Left cardiac atrium (tissue), 4 donors: Measurements from ENCODE around the gene PI4KA. TPM values are rescaled to one million over a fixed set of nuclear protein-coding genes. Genes with fewer than 3 reads are reported as not detected.
A peak's percentile ranks its signal among the peaks of the same experiment; 100 is the strongest.
"Not testable (repeated sequence)": the region's sequence is repeated elsewhere in the genome, so short reads cannot be mapped to it uniquely, and the experiment has no call there.

Experiments
- ATAC-seq, 2 donors: fragments of 200-7000 bp; cut with Tn5 transposase; one replicate each; pipeline ENCODE4 v1.9.1; 2020; ENCODE audit warnings: mild to moderate bottlenecking in 2 of 2, moderate library complexity in 2 of 2
- DNase-seq: peaks from one replicate; pipeline ENCODE4 v3.0.0-alpha.2; 2020
- intact Hi-C, 2 donors: fragments of 100-400 bp; cut with DNase I; formaldehyde crosslinking; loops; one replicate each; pipeline versions ENCODE4 v1.14.1 to v1.15.1; 2022 to 2023
- total RNA-seq, 2 donors: library from RNA; stranded (reverse); fragmentation: NEBNext Ultra II Directional; extraction: Animal tissue kit (Norgen Biotek cat#: 25700); gene quantifications; one replicate each; pipeline ENCODE4 v1.2.1, GENCODE V29; 2021
- donor health status: DM: no; HTN: yes; CAD: no.
- donor health status: DM: no; HTN: yes; CAD: no; lungs with severe emphysema.
- donor health status: DM: yes; HTN: yes; CAD: no.
- donor health status: Dilated cardiomyopathy.

The PI4KA gene
- total RNA-seq, 2 donors from 2014 or later = 52.6 to 57.5 TPM

DNA sequence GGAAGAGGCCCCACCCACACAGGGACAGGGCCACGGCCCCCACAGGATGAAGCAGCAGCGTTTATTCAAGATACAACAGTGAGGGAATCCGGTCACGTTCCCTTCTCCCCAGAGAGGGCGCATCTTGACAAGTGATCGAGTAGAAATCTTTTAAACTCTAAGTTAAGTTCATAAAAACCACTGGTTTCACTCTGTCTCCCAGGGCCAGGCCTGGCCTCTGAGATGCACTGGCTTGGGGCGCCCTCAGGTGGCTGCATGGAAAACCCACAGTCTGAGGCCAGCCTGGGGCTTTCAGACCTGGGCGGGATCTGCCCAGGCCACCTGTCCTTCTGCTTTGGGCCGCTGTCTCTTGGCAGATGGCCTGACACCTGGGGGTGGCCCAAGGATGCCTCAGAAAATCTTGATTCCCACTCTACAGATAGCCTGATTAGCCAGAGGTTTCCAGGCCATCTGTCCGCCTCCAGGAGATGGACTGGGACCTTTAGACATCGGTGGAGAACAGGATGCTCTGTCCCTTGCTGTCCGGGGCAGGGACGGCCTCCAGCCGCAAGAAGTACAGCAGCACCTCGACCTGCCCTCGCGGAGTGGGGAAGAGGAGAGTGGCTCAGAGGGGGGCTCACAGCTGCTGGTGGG lies 161.0 kb downstream of the PI4KA start:
- ATAC-seq = peak in 1 of 2 donors; percentile 74
- DNase-seq = not testable (repeated sequence)
- intact Hi-C loops = loop anchor here in 1 of 2 donors (5.0 kb wide), 1 partner anchor 280 kb away; no protein-coding TSS in a partner anchor

- DNase-seq, ATAC-seq: not testable (repeated sequence)
- intact Hi-C loops = loop anchor here in 1 of 2 donors (5.0 kb wide), 1 partner anchor 279 kb away; no protein-coding TSS in a partner anchor
Observed at GRCh38 chr22:20696056-20696455, 162.6 kb downstream of the PI4KA start.

DNA sequence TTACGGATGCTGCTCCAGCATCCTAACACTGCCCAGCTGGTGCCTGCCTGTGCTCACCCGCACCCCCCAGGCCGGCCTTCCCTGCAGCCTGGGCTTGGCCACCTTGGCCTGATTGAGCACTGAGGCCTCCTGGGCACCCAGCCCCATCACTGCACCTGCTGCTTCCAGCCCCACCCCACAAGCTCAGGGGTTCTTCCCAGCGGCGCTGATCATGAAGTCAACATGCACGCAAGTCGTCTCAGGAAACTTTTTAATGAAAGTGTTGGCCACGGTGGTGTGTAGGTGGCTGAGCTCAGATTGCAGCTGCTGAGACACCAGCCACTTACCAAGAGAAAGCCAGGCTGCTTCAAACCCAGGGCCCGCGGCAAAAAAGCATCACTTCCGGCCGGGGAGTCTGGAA lies 163.4 kb downstream of the PI4KA start:
- not testable (repeated sequence) for DNase-seq, ATAC-seq
- intact Hi-C loops = loop anchor here in 1 of 2 donors (5.0 kb wide), 1 partner anchor 278 kb away; no protein-coding TSS in a partner anchor

GRCh38 chr22:20694256-20694655 lies 164.4 kb downstream of the PI4KA start:
- DNase-seq, intact Hi-C loops, ATAC-seq: not testable (repeated sequence)

DNA sequence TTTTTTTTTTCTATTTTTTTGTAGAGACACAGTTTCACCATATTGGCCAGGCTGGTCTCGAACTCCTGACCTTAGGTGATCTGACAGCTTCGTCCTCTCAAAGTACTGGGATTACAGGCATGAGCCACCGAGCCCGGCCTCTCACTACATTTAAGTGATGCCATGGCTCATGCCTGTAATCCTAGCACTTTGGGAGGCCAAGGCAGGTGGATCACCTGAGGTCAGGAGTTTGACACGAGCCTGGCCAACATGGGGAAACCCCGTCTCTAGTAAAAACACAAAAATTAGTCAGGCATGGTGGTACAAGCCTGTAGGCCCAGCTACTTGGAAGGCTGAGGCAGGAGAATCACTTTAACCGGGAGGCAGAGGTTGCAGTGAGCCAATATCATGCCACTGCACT lies 165.7 kb downstream of the PI4KA start:
- intact Hi-C loops, DNase-seq, ATAC-seq: not testable (repeated sequence)

DNA sequence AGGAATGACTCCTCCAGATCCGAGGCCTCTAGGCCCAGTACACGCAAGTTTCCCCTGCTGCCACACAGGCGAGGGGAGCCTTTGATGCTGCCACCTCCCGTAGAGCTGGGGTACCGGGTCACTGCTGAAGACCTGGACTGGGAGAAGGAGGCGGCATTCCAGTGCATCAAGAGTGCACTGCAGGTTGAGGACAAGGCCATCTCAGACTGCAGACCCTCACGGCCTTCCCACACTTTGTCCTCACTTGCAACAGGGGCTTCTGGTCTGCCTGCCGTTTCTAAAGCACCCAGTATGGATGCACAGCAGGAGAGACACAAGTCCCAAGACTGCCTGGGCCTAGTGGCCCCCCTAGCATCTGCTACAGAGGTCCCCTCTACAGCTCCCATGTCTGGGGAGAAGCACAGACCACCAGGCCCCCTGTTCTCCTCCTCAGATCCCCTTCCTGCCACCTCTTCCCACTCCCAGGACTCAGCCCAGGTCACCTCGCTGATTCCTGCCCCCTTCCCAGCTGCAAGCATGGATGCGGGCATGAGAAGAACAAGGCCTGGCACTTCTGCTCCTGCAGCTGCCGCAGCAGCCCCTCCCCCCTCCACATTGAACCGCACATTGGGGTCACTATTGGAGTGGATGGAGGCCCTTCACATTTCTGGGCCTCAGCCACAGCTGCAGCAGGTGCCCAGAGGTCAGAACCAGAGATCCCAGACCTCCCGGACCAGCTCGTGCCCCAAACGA lies 167.9 kb downstream of the PI4KA start:
- DNase-seq, intact Hi-C loops, ATAC-seq: not testable (repeated sequence)

DNA sequence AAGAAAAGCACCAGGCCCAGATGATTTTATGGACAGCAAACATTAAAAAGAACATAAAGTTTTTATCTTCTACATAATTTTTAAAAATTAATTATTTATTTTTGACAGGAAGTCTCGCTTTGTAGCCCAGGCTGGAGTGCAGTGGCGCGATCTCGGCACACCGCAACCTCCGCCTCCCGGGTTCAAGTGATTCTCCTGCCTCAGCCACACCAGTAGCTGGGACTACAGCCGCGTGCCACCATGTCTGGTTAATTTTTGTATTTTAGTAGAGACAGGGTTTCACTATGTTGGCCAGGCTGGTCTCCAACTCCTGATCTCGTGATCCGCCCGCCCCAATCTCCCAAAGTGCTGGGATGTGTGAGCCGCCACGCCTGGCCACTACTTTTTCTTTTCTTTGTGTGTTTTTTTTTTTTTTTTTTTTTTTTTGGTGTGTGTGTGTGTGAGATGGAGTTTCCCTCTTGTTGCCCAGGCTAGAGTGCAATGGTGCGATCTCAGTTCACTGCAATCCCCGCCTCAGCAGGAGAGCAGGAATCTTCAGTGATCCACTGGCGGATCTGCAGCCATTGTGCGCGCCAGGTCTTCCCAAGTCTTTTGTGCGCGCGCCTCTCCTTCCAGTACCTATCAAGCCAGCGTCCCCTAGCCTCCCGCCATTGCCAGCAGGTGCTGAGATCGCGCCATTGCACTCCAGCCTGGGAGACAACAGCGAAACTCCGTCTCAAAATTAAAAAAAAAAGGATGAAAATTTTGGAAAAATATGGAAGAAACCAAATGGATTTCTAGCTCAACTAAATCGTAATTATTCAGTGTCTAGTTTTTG lies 171.0 kb downstream of the PI4KA start:
- ATAC-seq, intact Hi-C loops, DNase-seq: not testable (repeated sequence)

GRCh38 chr22:20685764-20686163 lies 172.8 kb downstream of the PI4KA start:
- intact Hi-C loops, ATAC-seq, DNase-seq: not testable (repeated sequence)

DNA sequence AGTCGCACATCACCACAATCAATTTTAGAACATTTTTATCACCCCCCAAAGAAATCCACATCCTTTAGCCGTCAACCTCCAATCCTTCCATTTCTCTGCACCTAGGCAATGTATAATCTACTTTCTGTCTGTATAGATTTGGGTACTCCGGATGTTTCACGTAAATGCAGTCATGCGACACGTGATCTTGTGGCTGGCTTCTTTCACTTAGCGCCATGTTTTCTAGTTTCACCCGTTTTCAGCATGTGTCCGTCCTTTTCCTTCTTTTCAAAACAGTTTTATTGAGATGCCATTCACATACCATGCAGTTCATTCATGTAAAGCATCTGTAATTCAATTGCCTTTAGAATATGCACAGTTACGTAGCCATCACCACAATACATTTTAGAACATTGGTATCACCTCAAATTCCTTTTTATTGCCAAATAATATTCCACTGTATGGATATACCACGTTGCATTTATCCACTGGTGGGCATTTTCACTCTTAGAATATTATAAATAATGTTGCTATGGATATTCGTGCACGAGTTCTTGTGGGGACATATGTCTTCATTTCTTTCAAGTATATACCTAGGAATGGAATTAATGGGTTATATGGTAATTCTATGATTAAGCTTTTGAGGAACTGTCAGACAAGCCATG lies 179.7 kb downstream of the PI4KA start:
- ATAC-seq, intact Hi-C loops, DNase-seq: not testable (repeated sequence)

GRCh38 chr22:20677684-20678242 lies 180.8 kb downstream of the PI4KA start:
- no peak for ATAC-seq
- DNase-seq = no peak
- intact Hi-C loops = no loop called here

GRCh38 chr22:20675613-20676012 lies 183.0 kb downstream of the PI4KA start:
- DNase-seq, intact Hi-C loops, ATAC-seq: not testable (repeated sequence)

GRCh38 chr22:20674998-20675397 lies 183.6 kb downstream of the PI4KA start:
- DNase-seq (no peak), ATAC-seq (no peak)
- intact Hi-C loops = no loop called here

GRCh38 chr22:20673295-20674195 lies 185.1 kb downstream of the PI4KA start:
- intact Hi-C loops = no loop called here
- DNase-seq (no peak), ATAC-seq (no peak)

DNA sequence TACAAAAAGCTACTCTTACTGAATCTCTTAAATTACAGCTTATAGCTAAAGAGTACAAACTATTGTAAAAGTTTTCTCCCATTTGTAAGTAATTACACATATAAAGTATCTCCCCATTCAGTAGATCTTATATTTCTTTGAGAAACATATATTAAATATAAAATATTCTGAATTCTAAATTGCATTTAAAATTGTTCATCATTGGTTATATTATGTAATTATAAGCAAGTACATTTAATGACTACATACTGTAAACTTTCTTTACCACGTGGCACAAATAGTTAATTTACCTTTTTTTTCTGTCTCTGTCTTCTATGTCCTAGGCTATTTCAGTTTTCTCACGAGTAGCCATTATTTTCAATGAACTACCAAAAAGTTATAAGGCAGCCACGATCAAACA lies 185.9 kb downstream of the PI4KA start:
- DNase-seq (no peak), ATAC-seq (no peak)
- intact Hi-C loops = no loop called here

GRCh38 chr22:20672082-20672424 lies 186.6 kb downstream of the PI4KA start:
- intact Hi-C loops = no loop called here
- DNase-seq = no peak
- ATAC-seq = no peak

DNA sequence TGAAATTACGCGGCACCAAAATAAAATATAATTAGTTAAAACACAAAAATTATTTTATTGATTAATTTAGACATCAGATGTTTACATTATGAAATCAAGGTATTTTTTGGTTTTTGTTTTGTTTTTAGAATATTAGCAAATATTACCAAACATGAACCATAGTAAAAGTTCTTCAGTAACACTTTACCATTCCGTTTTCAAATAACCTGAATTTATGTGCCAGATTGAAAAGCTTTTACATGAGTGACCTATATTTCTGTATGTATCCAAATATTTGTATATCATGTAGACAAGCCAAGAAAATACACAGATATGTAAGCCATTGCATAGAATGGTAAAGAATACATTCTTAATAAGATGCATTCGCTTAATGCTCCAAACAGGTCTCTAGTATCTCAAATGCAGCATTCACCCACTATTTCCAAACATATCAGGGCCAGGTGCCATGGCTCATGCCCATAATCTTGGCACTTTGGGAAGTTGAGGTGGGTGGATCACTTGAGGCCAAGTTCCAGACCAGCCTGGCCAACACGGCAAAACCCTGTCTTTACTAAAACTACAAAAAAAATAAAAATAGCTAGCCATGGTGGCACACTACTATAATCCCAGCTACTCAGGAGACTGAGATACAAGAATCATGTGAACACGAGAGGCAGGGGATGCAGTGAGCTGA lies 187.1 kb downstream of the PI4KA start:
- intact Hi-C loops = no loop called here
- ATAC-seq = no peak
- DNase-seq = no peak
